Left colon (tissue), 2 donors: Measurements from ENCODE around the gene SPRR2G. TPM values are rescaled to one million over a fixed set of nuclear protein-coding genes. Genes with fewer than 3 reads are reported as not detected.
"Not testable (repeated sequence)": the region's sequence is repeated elsewhere in the genome, so short reads cannot be mapped to it uniquely, and the experiment has no call there.

Source experiments
- ATAC-seq: fragments of 200-7000 bp; cut with Tn5 transposase; one replicate; pipeline ENCODE4 v1.9.1; 2020; ENCODE audit warnings: mild to moderate bottlenecking, moderate library complexity
- DNase-seq, 2 donors: peaks; one replicate each; pipeline ENCODE4 v3.0.0-alpha.2; 2020
- intact Hi-C, 2 donors: fragments of 100-400 bp; cut with DNase I in 1 of 2; cut with micrococcal nuclease in 1 of 2; formaldehyde crosslinking; loops; one replicate each; pipeline versions ENCODE4 v1.11.2 to v1.14.0; 2022; cut with DNase I, micrococcal nuclease
- long read RNA-seq: library from polyadenylated mRNA; unstranded; transcript quantifications from one replicate; pipeline ENCODE4 v2.0.0, GENCODE V29; 2021
- total RNA-seq, 2 donors: library from RNA; stranded (reverse); fragmentation: NEBNext Ultra II Directional; extraction: Animal tissue kit (Norgen Biotek cat#: 25700); gene quantifications; one replicate each; pipeline ENCODE4 v1.2.1, GENCODE V29; 2021
- donor health status: DM: no; HTN: no; CAD: no.
- donor health status: DM: yes; HTN: yes; CAD: no.

Gene SPRR2G
- total RNA-seq, result not detected
- long read RNA-seq, result 0 reads

DNA sequence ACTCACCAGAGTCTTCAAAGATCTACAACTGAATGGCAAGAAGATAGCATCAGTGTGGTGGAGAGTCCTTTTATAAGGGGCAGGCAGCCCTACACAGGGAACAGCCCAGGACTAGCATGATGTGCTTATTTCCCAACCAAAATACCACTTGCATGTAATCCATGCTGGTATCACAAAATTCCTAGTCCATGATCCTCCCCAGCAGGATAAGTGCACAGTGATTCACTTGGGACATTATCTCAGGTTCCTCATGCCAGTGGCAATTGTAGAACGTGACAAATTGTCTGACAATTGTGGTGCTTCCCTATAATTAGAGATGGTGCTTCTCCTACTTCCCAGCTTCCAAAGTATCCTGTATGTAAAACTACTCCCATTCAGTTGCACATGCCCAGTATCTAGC is at the start of gene SPRR2G:
TSS of gene SPRR2G (minus strand) at position 45 of the 400 bp plus-strand sequence. CDS start 780 bp downstream, outside the sequence.
- no peak for DNase-seq
- no peak for ATAC-seq
- intact Hi-C loops, result no loop called here

DNA sequence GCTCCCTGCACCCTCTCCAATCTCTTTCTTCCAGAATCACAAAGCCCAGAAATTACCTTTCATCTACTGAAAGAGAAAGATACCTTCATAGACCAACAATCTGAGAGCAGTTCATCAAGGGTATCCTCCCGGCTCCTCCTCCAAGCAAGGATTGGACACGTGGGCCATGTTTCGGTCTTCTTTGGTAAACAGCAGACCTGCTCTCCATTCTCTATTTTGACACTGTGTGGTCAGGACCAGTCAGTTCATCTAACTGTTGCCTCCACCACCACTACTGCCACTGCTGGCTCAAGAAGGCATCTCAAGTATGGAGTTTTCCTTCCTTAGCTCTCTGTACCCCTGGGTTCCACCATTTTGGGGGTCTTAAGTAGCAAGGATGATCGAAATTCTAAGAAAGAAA is 44.5 kb upstream of the SPRR2G start:
- no peak for DNase-seq
- ATAC-seq, result no peak
- intact Hi-C loops, result no loop called here

DNA sequence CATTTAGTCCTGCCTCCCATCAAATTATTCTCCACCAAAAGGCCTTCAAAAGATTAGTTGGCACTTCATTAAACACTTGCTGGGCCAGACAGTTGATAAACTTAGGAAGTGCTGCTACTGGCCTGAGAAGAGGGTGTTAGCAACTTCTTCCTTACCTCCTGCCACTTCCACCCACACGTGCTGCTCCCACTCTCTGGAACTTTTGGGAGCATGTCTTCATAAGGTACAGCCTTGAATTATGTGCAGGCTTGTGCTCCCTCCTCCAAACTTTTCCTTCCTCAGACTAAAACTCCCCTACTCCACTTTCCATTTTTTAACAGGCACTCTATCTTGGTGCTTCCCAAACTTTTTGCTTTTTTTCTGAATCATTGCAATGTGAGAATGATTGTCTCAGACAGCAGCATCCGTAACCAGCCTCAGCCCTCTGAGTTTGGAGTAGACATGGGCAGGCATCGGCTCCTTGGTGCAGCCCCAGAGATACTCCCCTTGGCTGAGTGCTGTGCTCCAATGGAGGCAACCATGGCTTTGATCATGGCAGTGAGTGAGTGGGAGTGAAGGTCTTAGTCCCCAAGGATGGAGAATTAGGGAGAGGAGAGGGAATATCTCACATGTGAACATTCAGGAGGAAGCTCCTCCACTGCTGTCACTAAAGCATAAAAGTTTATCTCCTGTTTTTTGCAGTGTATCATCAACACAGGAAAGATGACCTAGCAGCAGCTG is 43.8 kb upstream of the SPRR2G start:
- ATAC-seq, result no peak

DNA sequence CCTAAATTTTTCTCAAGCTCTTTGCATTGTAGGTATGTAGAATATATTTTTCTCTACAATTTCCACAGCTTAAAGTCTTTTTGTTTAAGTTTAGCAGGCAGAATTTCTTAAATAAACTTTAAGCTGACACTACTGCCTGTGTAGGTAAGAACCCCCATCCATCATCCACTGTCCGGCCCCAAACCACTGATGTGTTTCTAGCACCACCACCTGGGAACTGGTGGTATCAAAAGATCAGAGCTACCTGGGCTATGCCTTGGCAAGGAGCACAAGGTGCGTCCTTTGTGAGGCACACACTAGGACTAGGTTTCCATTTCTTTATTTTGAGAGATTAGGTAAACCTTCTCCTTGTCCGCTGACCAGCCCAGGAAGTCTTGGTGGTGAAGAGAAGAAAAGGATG is 42.0 kb upstream of the SPRR2G start:
- intact Hi-C loops, result no loop called here
- ATAC-seq (no peak), DNase-seq (no peak)

More for the DNA sequence above, 43.8 kb upstream of the SPRR2G start:
- no peak for DNase-seq
- intact Hi-C loops, result no loop called here

DNA sequence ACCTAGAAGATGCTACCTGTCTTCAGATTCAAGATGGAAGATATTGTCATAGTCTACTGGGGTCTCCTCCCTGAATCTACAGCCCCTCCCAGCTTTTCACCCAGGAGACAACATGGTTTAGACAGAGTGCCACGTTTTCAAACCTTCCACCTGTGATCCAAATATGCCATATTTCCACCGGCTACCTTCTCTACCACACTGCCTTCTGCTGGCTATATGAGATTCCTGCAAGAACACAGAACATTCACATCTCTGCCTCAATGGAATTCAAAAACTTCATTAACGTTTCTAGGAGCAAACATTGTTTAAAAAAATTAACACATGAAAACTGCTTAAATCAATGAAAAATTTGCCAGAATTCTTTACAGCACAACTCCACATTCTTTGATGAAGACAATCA is 39.7 kb upstream of the SPRR2G start:
- no peak for DNase-seq
- intact Hi-C loops, result no loop called here
- ATAC-seq, result no peak

DNA sequence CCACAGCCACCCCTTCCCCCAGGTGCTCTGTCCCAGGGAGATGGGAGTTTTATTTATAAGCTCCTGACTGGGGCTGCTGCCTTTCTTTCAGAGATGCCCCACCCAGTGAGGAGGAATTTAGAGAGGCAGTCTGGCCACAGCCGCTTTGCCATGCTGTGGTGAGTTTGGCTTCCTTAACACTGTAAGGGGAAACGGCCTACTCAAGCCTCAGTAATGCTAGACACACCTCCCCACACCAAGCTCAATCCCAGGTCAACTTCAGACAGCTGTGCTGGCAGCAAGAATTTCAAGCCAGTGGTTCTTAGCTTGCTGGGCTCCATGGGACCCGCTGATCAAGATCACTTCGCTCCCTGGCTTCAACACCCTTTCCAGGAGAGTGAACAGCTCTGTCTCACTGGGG is 37.6 kb upstream of the SPRR2G start:
- ATAC-seq, DNase-seq, intact Hi-C loops: not testable (repeated sequence)

DNA sequence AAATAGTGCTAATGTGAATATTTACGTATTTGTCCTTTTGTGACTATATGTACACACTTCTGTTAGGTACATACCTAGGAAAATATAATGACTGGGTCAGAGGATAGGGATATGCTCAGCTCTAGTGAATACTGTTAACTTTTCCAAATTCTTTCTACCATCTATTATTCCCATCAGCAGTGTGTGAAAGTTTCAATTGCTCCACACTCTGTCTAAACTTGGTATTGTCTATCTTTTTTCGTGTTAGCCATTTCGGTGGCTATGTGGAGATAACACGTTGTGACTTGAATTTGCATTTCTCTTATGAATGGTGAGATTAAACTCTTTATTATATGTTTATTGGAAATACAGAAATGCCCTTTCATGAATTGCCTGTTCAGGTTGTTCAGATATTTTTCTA is 29.9 kb upstream of the SPRR2G start:
- no peak for ATAC-seq

DNA sequence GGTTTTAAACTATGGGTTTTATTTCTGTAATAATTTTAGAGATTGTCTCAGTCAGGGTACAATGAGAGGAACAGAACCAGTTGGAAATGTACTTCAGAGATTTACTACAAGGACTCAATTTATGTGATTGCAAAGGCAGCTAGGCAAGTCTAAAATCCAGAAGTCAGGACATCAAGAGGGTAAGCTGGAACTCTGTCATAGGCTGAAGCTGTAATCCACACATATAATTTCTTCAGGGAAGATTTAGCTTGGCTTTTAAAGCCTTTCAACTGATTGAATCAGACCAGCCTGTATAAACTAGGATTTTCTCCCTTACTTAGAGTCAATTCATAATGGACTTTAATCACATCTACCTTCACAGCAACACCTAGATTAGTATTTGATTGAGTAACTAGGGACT is 28.2 kb upstream of the SPRR2G start:
- no peak for DNase-seq
- intact Hi-C loops, result no loop called here
- ATAC-seq, result no peak

More for the DNA sequence above, 29.9 kb upstream of the SPRR2G start:
- no peak for DNase-seq
- intact Hi-C loops, result no loop called here

DNA sequence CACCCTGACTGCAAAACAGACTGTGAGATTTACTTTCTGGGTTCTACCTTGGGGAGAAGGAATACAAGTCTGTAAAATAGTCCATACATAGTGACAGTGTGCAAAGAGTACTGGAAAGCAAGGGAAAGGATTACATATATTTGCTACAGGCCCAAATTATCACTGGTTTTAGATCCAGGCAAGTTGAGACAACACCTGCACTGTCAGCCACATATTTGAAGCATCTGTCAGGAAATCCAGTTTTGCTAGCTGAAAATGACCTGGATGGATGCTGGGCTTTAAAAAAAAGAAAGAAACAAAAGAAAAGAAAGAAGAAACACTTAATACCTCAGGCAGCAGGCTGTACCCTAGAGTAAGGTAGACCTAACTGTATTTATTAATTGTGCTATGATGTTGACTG is 23.9 kb upstream of the SPRR2G start:
- ATAC-seq, result no peak
- intact Hi-C loops, result no loop called here
- DNase-seq, result no peak

DNA sequence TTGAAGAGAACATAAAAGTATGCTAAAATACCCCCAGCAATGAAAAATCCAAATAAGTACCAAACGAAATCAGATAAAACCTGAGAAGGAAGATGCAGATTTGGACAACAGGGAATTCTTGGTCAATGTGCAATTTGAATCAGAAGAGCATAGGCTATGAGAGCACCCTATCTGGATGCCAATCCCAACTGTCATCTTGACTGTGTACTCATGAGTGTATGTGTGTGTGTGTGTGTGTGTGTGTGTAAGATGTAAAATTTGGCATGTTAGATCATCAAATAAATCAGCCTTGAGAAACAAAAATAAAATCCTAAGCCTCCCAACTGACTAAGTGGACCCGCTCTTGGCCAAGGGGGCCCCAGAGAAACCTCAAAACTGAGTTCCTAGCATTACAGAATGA is 18.0 kb upstream of the SPRR2G start:
- intact Hi-C loops, result no loop called here
- ATAC-seq (no peak), DNase-seq (no peak)

DNA sequence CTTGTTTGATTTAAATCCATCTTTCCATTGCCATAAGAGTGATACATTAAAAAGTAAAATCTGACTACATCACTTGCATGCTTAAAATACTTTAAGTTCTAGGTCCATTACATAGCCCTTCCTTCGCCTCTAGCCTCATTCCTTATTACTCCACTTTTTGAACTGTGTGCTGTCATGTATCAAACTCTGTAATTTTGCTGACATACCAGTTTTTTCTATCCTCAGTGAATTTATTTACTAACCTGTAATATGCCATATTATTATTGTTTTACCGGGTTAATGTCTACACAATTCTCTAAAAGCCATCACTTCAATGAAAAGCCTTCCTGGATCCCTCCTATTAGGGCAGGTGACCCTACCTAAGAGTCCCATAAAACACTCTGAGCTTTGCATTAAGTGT is 4.9 kb upstream of the SPRR2G start:
- intact Hi-C loops, result no loop called here
- DNase-seq (no peak), ATAC-seq (no peak)

DNA sequence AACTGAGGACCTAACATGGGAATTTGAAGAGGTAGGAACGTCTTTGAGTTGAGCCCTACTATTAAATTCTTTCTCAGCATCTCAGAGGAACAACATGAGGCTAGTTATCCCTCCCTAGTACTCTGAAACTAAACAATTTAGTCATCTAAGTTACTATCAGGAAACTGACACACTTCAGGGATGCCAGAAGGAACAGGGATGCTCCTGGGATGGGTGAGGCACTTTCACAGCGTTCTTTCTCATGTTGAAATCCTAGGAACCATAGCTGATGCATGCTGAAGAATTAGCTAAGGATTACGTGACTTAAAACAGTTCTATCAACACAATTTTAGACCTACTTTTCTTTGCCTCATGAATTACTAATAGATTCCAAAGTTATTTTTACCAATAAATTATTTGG is 1.8 kb upstream of the SPRR2G start:
- no peak for ATAC-seq
- no peak for DNase-seq
- intact Hi-C loops, result no loop called here

DNA sequence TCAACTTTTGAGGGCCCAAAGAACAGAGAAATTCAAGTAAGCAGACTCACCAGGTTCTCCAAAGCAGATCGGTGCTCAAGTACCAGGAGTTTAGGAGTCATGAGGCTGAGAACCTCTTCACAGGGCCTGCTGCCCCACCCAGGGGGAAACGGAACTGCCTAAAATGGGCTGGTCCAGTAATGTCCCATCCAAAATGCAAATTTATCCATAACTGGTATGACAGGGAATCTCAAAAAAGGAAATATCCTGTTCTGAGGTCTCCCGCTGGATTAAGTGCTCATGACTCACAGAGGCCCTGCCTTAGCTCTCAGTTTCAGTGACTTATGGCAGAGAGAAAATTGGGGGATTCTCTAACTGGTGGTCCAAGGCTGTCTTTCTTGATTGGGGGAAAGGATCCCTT is 9.3 kb downstream of the SPRR2G start:
- no peak for ATAC-seq
- intact Hi-C loops, result no loop called here
- no peak for DNase-seq

DNA sequence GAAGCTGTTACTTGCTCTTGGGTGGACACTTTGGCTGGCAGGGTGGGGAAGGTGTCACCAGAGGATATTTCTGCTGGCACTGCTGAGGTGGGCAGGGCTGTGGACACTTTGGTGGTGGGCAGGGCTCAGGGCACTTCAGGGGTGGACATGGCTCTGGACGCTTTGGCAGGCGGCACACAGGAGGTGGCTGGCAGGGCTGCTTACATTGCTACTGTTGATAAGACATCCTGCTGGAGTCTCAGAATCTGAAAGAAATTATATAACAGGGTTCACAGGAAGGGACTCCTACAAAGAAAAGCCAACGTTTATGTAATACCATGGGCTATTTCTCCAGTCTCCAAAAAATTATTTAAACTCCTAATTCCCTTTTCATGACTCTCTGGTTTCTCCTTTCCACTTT is 10.2 kb downstream of the SPRR2G start:
- intact Hi-C loops, result no loop called here
- ATAC-seq (no peak), DNase-seq (no peak)

DNA sequence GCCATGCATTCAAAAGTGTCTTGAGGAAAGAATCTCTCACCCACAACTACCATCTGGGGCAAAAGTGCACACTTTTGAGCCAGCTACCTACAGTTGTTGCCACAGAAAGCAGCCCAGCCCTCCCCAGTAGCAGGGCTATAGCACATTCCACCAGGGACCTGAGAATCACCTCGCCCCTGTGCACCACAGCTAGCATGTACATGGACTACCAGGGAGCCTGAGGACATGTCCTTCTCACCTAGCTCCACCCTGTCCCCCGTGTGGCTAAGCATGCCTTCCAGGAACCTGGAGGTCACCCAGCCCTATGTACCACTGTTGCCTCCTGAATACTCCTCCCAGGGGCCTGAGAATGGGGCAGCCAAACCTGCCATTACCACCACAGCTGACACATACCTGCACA is 16.9 kb downstream of the SPRR2G start:
- intact Hi-C loops, result no loop called here
- DNase-seq (no peak), ATAC-seq (no peak)

DNA sequence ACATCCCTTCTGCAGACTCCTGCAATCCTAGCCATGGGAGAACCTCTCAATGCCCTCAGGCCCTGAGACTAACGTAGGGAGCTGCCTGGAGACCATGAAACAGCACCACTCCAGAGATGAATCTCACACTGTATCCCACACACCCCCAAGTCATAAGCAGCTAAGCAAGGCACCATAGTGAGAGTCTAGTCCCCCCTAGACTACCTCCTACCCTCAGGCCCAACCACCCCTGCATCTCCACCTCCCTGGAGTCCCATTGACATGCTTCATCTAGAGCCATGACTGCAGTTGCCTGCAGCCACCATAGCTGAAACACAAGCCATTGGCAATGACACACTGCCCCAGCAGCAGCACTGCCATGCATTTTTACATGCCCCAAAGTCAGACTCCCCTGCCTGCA is 17.4 kb downstream of the SPRR2G start:
- ATAC-seq (no peak), DNase-seq (no peak)
- intact Hi-C loops, result no loop called here

DNA sequence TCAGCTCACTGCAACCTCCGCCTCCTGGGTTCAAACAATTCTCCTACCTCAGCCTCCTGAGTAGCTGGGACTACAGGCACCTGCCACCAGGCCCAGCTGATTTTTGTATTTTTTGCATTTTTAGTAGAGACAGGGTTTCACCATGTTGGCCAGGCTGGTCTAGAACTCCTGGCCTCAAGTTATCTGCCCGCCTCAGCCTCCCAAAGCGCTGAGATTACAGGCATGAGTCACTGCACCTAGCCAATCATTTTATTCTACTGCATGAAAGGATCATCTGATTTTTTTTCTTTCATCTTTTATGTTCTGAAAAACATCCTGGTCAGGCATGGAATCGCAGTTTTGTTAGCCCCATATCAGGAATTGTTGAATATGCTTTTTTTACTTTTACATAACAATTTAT is 22.0 kb downstream of the SPRR2G start:
- intact Hi-C loops, result not testable (repeated sequence)

DNA sequence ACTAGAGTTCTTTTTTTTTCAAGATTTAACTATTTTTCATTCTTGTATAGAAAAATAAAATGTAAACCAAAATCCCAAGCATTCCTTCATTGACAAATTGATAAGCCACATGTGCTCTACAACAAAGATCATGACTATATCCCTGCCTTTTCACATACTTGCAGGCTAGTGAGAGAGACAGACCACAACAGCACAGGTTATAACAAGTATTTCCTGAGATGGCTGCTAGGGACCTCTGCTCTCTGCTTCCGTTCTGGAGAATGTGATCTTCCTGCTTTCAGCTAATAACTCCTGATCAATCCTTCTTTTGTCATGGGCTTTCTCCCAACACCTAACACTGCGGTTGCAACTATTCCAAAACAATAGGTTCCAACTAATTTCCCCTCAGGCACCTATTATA is 23.4 kb downstream of the SPRR2G start:
- no peak for ATAC-seq
- intact Hi-C loops, result no loop called here
- DNase-seq, result no peak

More for the DNA sequence above, 22.0 kb downstream of the SPRR2G start:
- ATAC-seq, DNase-seq: not testable (repeated sequence)

DNA sequence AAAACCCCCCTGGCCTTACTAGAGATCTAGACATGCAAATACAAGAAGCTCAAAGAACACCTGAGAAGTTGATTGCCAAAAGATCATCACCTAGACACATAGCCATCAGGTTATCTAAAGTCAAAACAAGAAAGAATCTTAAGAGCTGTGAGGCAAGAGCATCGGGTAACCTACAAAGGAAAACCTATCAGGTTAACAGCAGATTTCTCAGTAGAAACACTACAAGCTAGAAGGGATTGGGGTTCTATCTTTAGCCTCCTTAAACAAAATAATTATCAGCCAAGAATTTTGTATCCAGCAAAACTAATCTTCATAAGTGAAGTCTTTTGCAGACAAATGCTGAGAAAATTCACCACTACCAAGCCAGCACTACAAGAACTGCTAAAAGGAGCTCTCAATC is 25.2 kb downstream of the SPRR2G start:
- intact Hi-C loops, result no loop called here
- no peak for ATAC-seq
- no peak for DNase-seq

DNA sequence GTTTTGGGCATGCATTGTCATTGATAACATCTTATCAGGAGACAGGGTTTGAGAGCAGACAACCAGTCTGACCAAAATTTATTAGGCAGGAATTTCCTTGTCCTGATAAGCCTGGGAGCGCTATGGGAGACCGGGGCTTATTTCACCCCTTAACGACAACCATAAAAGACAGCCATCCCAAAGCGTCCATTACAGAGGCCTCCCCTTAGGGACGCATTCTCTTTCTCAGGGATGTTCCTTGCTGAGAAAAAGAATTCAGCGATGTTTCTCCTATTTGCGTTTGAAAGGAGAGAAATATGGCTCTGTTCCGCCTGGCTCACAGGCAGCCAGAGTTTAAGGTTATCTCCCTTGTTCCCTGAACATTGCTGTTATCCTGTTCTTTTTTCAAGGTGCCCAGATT is 26.9 kb downstream of the SPRR2G start:
- ATAC-seq, DNase-seq, intact Hi-C loops: not testable (repeated sequence)

DNA sequence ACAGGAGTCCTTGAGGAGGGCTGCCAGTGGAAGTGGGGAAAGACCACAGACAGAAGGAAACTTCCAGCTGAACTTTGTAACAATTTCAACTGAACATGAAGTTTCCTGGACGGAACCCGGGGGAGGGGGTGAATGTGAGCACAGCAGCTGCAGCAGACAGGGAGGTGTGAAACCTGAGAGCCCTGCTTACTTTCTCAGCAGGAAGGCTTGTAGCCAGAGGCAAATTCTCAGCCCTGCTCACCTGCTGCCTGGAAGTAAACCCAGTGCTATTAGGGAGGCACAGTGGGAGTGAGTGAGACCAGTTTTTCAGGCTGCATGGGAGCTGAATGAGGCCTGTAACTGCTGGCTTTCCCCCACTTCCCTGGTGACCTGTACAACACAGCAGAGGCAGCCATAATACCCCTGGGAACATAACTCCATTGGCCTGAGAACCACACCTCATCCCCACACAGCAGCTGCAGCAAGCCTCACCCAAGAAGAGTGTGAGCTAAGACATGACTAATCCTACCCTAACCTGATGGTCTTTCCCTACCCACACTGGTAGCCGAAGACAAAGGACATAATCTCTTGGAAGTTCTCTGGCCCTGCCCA is 27.8 kb downstream of the SPRR2G start:
- ATAC-seq (no peak), DNase-seq (no peak)
- intact Hi-C loops, result no loop called here
